Memory B cell (primary cell): Measurements from ENCODE around the gene STRN4.

Experiments used
- ATAC-seq: fragments of 150-1000 bp; cut with Tn5 transposase; 2 replicates; pipeline ENCODE4 v1.10.0; 2021; ENCODE audit warnings: low read depth, mild to moderate bottlenecking, moderate library complexity
- DNase-seq, 2 donors: peaks; one replicate each; pipeline ENCODE4 v3.0.0; 2022; ENCODE audit warnings: low spot score in 2 of 2
- H3K27ac Mint-ChIP-seq: one replicate; pipeline ENCODE4 v1.8.0; 2022; ENCODE audit warnings: mild to moderate bottlenecking, moderate library complexity, mixed read lengths
- H3K27me3 Mint-ChIP-seq: one replicate; pipeline ENCODE4 v1.8.0; 2022; ENCODE audit warnings: mixed read lengths
- H3K36me3 Mint-ChIP-seq: one replicate; pipeline ENCODE4 v1.8.0; 2022; ENCODE audit warnings: mild to moderate bottlenecking, mixed read lengths
- H3K4me1 Mint-ChIP-seq: one replicate; pipeline ENCODE4 v1.8.0; 2022; ENCODE audit warnings: mixed read lengths
- H3K4me3 Mint-ChIP-seq: one replicate; pipeline ENCODE4 v1.8.0; 2022; ENCODE audit warnings: mild to moderate bottlenecking, moderate library complexity, mixed read lengths
- H3K9me3 Mint-ChIP-seq: one replicate; pipeline ENCODE4 v1.8.0; 2022; ENCODE audit warnings: mixed read lengths

STRN4 gene

GRCh38 chr19:46741447-46741846, 4.8 kb downstream of the STRN4 start:
- Mint-ChIP-seq H3K27ac (peak overlapping the region; percentile 53), H3K27me3 (no peaks in the 10 kb centered on the region), H3K36me3 (peaks cover 12% of the 10 kb centered on the region), H3K9me3 (no peaks in the 10 kb centered on the region), H3K4me1 (peaks cover 46% of the 10 kb centered on the region), H3K4me3 (no peak overlapping the region)
- DNase-seq (no peak), ATAC-seq (no peak)

- H3K4me3 Mint-ChIP-seq = no peak overlapping the region
- H3K36me3 Mint-ChIP-seq = peaks cover 12% of the 10 kb centered on the region
- no peaks in the 10 kb centered on the region for H3K9me3 Mint-ChIP-seq
- DNase-seq (no peak), ATAC-seq (no peak)
- peak overlapping the region; percentile 32 for H3K27ac Mint-ChIP-seq
- H3K27me3 Mint-ChIP-seq = no peaks in the 10 kb centered on the region
- H3K4me1 Mint-ChIP-seq = peaks cover 34% of the 10 kb centered on the region
Observed at GRCh38 chr19:46739290-46739771, 6.9 kb downstream of the STRN4 start.

GRCh38 chr19:46737761-46738171, 8.5 kb downstream of the STRN4 start:
- Mint-ChIP-seq H3K36me3 (peaks cover 17% of the 10 kb centered on the region), H3K4me1 (peaks cover 24% of the 10 kb centered on the region), H3K27me3 (no peaks in the 10 kb centered on the region), H3K4me3 (no peak overlapping the region), H3K9me3 (no peaks in the 10 kb centered on the region), H3K27ac (peak overlapping the region; percentile 70)
- no peak for DNase-seq
- no peak for ATAC-seq

GRCh38 chr19:46737298-46737654, 9.0 kb downstream of the STRN4 start:
- DNase-seq (no peak), ATAC-seq (no peak)
- H3K4me3 Mint-ChIP-seq = no peak overlapping the region
- H3K9me3 Mint-ChIP-seq = no peaks in the 10 kb centered on the region
- H3K4me1 Mint-ChIP-seq = peaks cover 21% of the 10 kb centered on the region
- H3K36me3 Mint-ChIP-seq = peaks cover 15% of the 10 kb centered on the region
- peak overlapping the region; percentile 70 for H3K27ac Mint-ChIP-seq
- H3K27me3 Mint-ChIP-seq = no peaks in the 10 kb centered on the region

GRCh38 chr19:46736531-46737297, 9.5 kb downstream of the STRN4 start:
- no peak overlapping the region for H3K27ac Mint-ChIP-seq
- no peak for ATAC-seq
- H3K9me3 Mint-ChIP-seq = no peaks in the 10 kb centered on the region
- H3K4me1 Mint-ChIP-seq = peaks cover 21% of the 10 kb centered on the region
- no peaks in the 10 kb centered on the region for H3K27me3 Mint-ChIP-seq
- H3K4me3 Mint-ChIP-seq = no peak overlapping the region
- no peak for DNase-seq
- peaks cover 20% of the 10 kb centered on the region for H3K36me3 Mint-ChIP-seq

- no peaks in the 10 kb centered on the region for H3K27me3 Mint-ChIP-seq
- peaks cover 26% of the 10 kb centered on the region for H3K36me3 Mint-ChIP-seq
- H3K27ac Mint-ChIP-seq = no peak overlapping the region
- no peaks in the 10 kb centered on the region for H3K9me3 Mint-ChIP-seq
- ATAC-seq = no peak
- no peak for DNase-seq
- no peak overlapping the region for H3K4me3 Mint-ChIP-seq
- H3K4me1 Mint-ChIP-seq = peaks cover 20% of the 10 kb centered on the region
Observed at GRCh38 chr19:46733690-46734292, 12.5 kb downstream of the STRN4 start.

GRCh38 chr19:46732966-46733689, 13.1 kb downstream of the STRN4 start:
- H3K27ac Mint-ChIP-seq = no peak overlapping the region
- ATAC-seq = no peak
- H3K9me3 Mint-ChIP-seq = no peaks in the 10 kb centered on the region
- H3K27me3 Mint-ChIP-seq = no peaks in the 10 kb centered on the region
- peaks cover 22% of the 10 kb centered on the region for H3K4me1 Mint-ChIP-seq
- no peak overlapping the region for H3K4me3 Mint-ChIP-seq
- peaks cover 26% of the 10 kb centered on the region for H3K36me3 Mint-ChIP-seq
- DNase-seq = no peak

- ATAC-seq = no peak
- H3K27ac Mint-ChIP-seq = peak overlapping the region; percentile 59
- no peaks in the 10 kb centered on the region for H3K27me3 Mint-ChIP-seq
- DNase-seq = no peak
- H3K4me1 Mint-ChIP-seq = peaks cover 22% of the 10 kb centered on the region
- peaks cover 26% of the 10 kb centered on the region for H3K36me3 Mint-ChIP-seq
- no peak overlapping the region for H3K4me3 Mint-ChIP-seq
- H3K9me3 Mint-ChIP-seq = no peaks in the 10 kb centered on the region
Observed at GRCh38 chr19:46732172-46732938, 13.9 kb downstream of the STRN4 start.

GRCh38 chr19:46731584-46731983, 14.7 kb downstream of the STRN4 start:
- ATAC-seq (no peak), DNase-seq (no peak)
- peaks cover 22% of the 10 kb centered on the region for H3K4me1 Mint-ChIP-seq
- no peaks in the 10 kb centered on the region for H3K9me3 Mint-ChIP-seq
- H3K4me3 Mint-ChIP-seq = no peak overlapping the region
- peaks cover 28% of the 10 kb centered on the region for H3K36me3 Mint-ChIP-seq
- no peaks in the 10 kb centered on the region for H3K27me3 Mint-ChIP-seq
- peak overlapping the region; percentile 57 for H3K27ac Mint-ChIP-seq

GRCh38 chr19:46731007-46731501, 15.2 kb downstream of the STRN4 start:
- ATAC-seq = no peak
- DNase-seq = no peak
- Mint-ChIP-seq H3K27ac (peak overlapping the region; percentile 57), H3K4me3 (no peak overlapping the region), H3K4me1 (peaks cover 22% of the 10 kb centered on the region), H3K36me3 (peaks cover 32% of the 10 kb centered on the region), H3K9me3 (no peaks in the 10 kb centered on the region), H3K27me3 (no peaks in the 10 kb centered on the region)

- Mint-ChIP-seq H3K4me3 (no peak overlapping the region), H3K27me3 (no peaks in the 10 kb centered on the region), H3K36me3 (peaks cover 36% of the 10 kb centered on the region), H3K4me1 (peaks cover 22% of the 10 kb centered on the region), H3K9me3 (no peaks in the 10 kb centered on the region), H3K27ac (peak overlapping the region; percentile 57)
- ATAC-seq = no peak
- DNase-seq = no peak
Observed at GRCh38 chr19:46730595-46730994, 15.7 kb downstream of the STRN4 start.

GRCh38 chr19:46730187-46730586, 16.1 kb downstream of the STRN4 start:
- Mint-ChIP-seq H3K27ac (no peak overlapping the region), H3K9me3 (no peaks in the 10 kb centered on the region), H3K27me3 (no peaks in the 10 kb centered on the region), H3K36me3 (peaks cover 38% of the 10 kb centered on the region), H3K4me3 (no peak overlapping the region), H3K4me1 (peaks cover 22% of the 10 kb centered on the region)
- DNase-seq = no peak
- no peak for ATAC-seq

- Mint-ChIP-seq H3K4me3 (no peak overlapping the region), H3K27ac (no peak overlapping the region), H3K4me1 (peaks cover 22% of the 10 kb centered on the region), H3K27me3 (no peaks in the 10 kb centered on the region), H3K36me3 (peaks cover 38% of the 10 kb centered on the region), H3K9me3 (no peaks in the 10 kb centered on the region)
- DNase-seq (no peak), ATAC-seq (no peak)
Observed at GRCh38 chr19:46729696-46730095, 16.6 kb downstream of the STRN4 start.
